A549 (cell line): Measurements from ENCODE around the gene FIBP. TPM values are rescaled to one million over a fixed set of nuclear protein-coding genes. Genes with fewer than 3 reads are reported as not detected.

Source experiments
- ATAC-seq, 2 experiments: fragments of 200-7000 bp in 1 of 2; fragments of >200 bp in 1 of 2; cut with Nextera tagmentation in 1 of 2; cut with Tn5 transposase in 1 of 2; 3 replicates each; pipeline versions ENCODE4 v1.8.0 to v1.9.1; 2018 to 2020; ENCODE audit warnings: mild to moderate bottlenecking in 1 of 2, moderate library complexity in 1 of 2
- CTCF ChIA-PET: fragments of 300-600 bp; sonication (Branson Sonifier 250); formaldehyde crosslinking; extraction: SDS; loops from one replicate; lab custom pipeline; 2021; ENCODE audit warnings: antibody characterized with exemption, inconsistent platforms; lab: Yijun Ruan, JAX
- POLR2A ChIA-PET: fragments of 350-600 bp; formaldehyde crosslinking; extraction: SDS; loops from one replicate; lab custom pipeline; 2021; ENCODE audit warnings: antibody characterized with exemption, inconsistent platforms; lab: Yijun Ruan, JAX
- DNase-seq, 2 experiments: peaks; one replicate each; pipeline versions ENCODE4 v3.0.0 to v3.0.0-alpha.2; 2011 to 2016; ENCODE audit warnings: low read depth in 1 of 2, low spot score in 1 of 2
- FAIRE-seq: peaks from 2 replicates; lab custom pipeline; 2011; peaks lifted over from hg19 to GRCh38; lab: Jason Lieb, UNC
- H3K27ac ChIP-seq, 2 experiments: fragments of >200 bp; sonication (Bioruptor Twin); formaldehyde crosslinking; 3 replicates each; pipeline ENCODE4 v1.5.1; 2016 to 2017
- H3K4me1 ChIP-seq: fragments of >200 bp; sonication (Bioruptor Twin); formaldehyde crosslinking; 3 replicates; pipeline ENCODE4 v1.6.1; 2016
- H3K4me2 ChIP-seq: fragments of >200 bp; sonication (Bioruptor Twin); formaldehyde crosslinking; 3 replicates; pipeline ENCODE4 v1.6.1; 2016
- H3K4me3 ChIP-seq: fragments of >200 bp; sonication (Bioruptor Twin); formaldehyde crosslinking; 3 replicates; pipeline ENCODE4 v1.5.1; 2016
- H3K9me3 ChIP-seq: fragments of >200 bp; sonication (Bioruptor Twin); formaldehyde crosslinking; 3 replicates; pipeline ENCODE4 v1.6.1; 2016
- BHLHE40 ChIP-seq: IDR thresholded peaks from 2 replicates; pipeline ENCODE4 v1.6.1; 2012; ENCODE audit warnings: low read depth, low read length, inconsistent platforms
- CBX2 ChIP-seq: fragments of 200-600 bp; sonication (generic); IDR thresholded peaks from 2 replicates; pipeline ENCODE4 v1.6.1; 2016; ENCODE audit warnings: low read depth, mild to moderate bottlenecking, borderline replicate concordance
- CEBPB ChIP-seq, 2 experiments: fragments of >200 bp in 1 of 2; sonication (Bioruptor Twin) in 1 of 2; formaldehyde crosslinking in 1 of 2; IDR thresholded peaks; 2 replicates each; pipeline ENCODE4 v1.6.1; 2012 to 2016
- CHD4 ChIP-seq: fragments of 200-600 bp; sonication (generic); IDR thresholded peaks from 2 replicates; pipeline ENCODE4 v1.6.1; 2016; ENCODE audit warnings: antibody characterized with exemption, mild to moderate bottlenecking, borderline replicate concordance
- EHF ChIP-seq: fragments of 250-450 bp; sonication (Bioruptor Pico); IDR thresholded peaks from 2 replicates; pipeline ENCODE4 v1.5.0; 2020; ENCODE audit warnings: mild to moderate bottlenecking
- EHMT2 ChIP-seq: fragments of 200-600 bp; sonication (generic); IDR thresholded peaks from 2 replicates; pipeline ENCODE4 v1.6.1; 2016; ENCODE audit warnings: antibody characterized with exemption, low read depth, mild to moderate bottlenecking, moderate library complexity
- EP300 ChIP-seq, 2 experiments: fragments of >200 bp; sonication (Bioruptor Twin); formaldehyde crosslinking; IDR thresholded peaks; 2 replicates in 1 of 2; 3 replicates in 1 of 2; pipeline ENCODE4 v1.6.1; 2016 to 2017
- ESRRA ChIP-seq: fragments of 150-350 bp; IDR thresholded peaks from 2 replicates; pipeline ENCODE4 v1.6.1; 2014; ENCODE audit warnings: mild to moderate bottlenecking, low read length, borderline replicate concordance
- FOSL2 ChIP-seq, 2 experiments: fragments of 450-650 bp in 1 of 2; fragments of >200 bp in 1 of 2; sonication (Bioruptor Twin) in 1 of 2; formaldehyde crosslinking; IDR thresholded peaks; 2 replicates each; pipeline versions ENCODE4 v1.5.0 to v1.6.1; 2016 to 2020; ENCODE audit warnings: mild to moderate bottlenecking in 1 of 2, moderate library complexity in 1 of 2
- GATA3 ChIP-seq: IDR thresholded peaks from 2 replicates; pipeline ENCODE4 v1.6.1; 2012; ENCODE audit warnings: borderline replicate concordance
- HOXB13 ChIP-seq: fragments of 250-450 bp; sonication (Bioruptor Pico); IDR thresholded peaks from 2 replicates; pipeline ENCODE4 v1.5.0; 2020; ENCODE audit warnings: low read depth, mild to moderate bottlenecking, moderate library complexity
- HOXB5 ChIP-seq: fragments of 250-450 bp; sonication (Bioruptor Pico); IDR thresholded peaks from 2 replicates; pipeline ENCODE4 v1.5.0; 2020; ENCODE audit warnings: mild to moderate bottlenecking, moderate library complexity
- JUN ChIP-seq, 2 experiments: fragments of >200 bp; sonication (Bioruptor Twin); formaldehyde crosslinking; IDR thresholded peaks; 2 replicates in 1 of 2; 3 replicates in 1 of 2; pipeline ENCODE4 v1.6.1; 2016 to 2017
- JUNB ChIP-seq: fragments of >200 bp; sonication (Bioruptor Twin); formaldehyde crosslinking; IDR thresholded peaks from 2 replicates; pipeline ENCODE4 v1.6.1; 2016
- KDM5A ChIP-seq: fragments of 200-600 bp; sonication (generic); IDR thresholded peaks from 2 replicates; pipeline ENCODE4 v1.6.1; 2016; ENCODE audit warnings: antibody characterized with exemption, mild to moderate bottlenecking
- MAFK ChIP-seq: fragments of 450-650 bp; IDR thresholded peaks from 2 replicates; pipeline ENCODE4 v1.6.1; 2014; ENCODE audit not compliant: partially characterized antibody
- NPAS2 ChIP-seq: fragments of 250-450 bp; sonication (Bioruptor Pico); IDR thresholded peaks from 2 replicates; pipeline ENCODE4 v1.8.0; 2022; ENCODE audit warnings: mild to moderate bottlenecking, moderate library complexity, borderline replicate concordance
- NR3C1 ChIP-seq: fragments of >200 bp; sonication (Bioruptor Twin); formaldehyde crosslinking; IDR thresholded peaks from 3 replicates; pipeline ENCODE4 v1.6.1; 2017
- RAD21 ChIP-seq, 2 experiments: fragments of >200 bp in 1 of 2; sonication (Bioruptor Twin) in 1 of 2; formaldehyde crosslinking in 1 of 2; IDR thresholded peaks in 1 of 2; conservative IDR thresholded peaks in 1 of 2; 2 replicates in 1 of 2; 3 replicates in 1 of 2; pipeline ENCODE4 v1.6.1; 2012 to 2018; ENCODE audit warnings: inconsistent platforms in 1 of 2
- RARB ChIP-seq: fragments of 250-450 bp; sonication (Bioruptor Pico); IDR thresholded peaks from 2 replicates; pipeline ENCODE4 v1.8.0; 2021; ENCODE audit warnings: mild to moderate bottlenecking, moderate library complexity
- RNF2 ChIP-seq: fragments of 200-600 bp; sonication (generic); IDR thresholded peaks from 2 replicates; pipeline ENCODE4 v1.6.1; 2016; ENCODE audit warnings: low read depth, mild to moderate bottlenecking, antibody characterized with exemption, moderate library complexity, borderline replicate concordance
- TFCP2L1 ChIP-seq: fragments of 250-450 bp; sonication (Bioruptor Pico); IDR thresholded peaks from 2 replicates; pipeline ENCODE4 v1.5.0; 2021; ENCODE audit warnings: mild to moderate bottlenecking
- TP53 ChIP-seq: fragments of 250-450 bp; sonication (Bioruptor Pico); IDR thresholded peaks from 2 replicates; pipeline ENCODE4 v1.5.0; 2021; ENCODE audit warnings: mild to moderate bottlenecking, moderate library complexity
- ZFP36 ChIP-seq: fragments of 450-650 bp; IDR thresholded peaks from 2 replicates; pipeline ENCODE4 v1.6.1; 2014; ENCODE audit warnings: borderline replicate concordance; ENCODE audit not compliant: partially characterized antibody
- ZSCAN20 ChIP-seq: fragments of 250-450 bp; sonication (Bioruptor Pico); IDR thresholded peaks from 2 replicates; pipeline ENCODE4 v1.8.0; 2022; ENCODE audit warnings: mild to moderate bottlenecking, moderate library complexity
- WGBS: methylation state at CpG from one replicate; pipeline ENCODE4 v1.1.6; 2017; ENCODE audit errors: missing lambda C conversion rate; 5-methylcytosine and 5-hydroxymethylcytosine counted together
- polyA plus RNA-seq, 4 experiments: library from polyadenylated mRNA; depleted of rRNA in 3 of 4; stranded (reverse); fragments of >200 nt; fragmentation: RNase III in 1 of 4; extraction: RNeasy Plus Mini Kit Qiagen cat#74134 plus additional on column Dnase treatment in 1 of 4; gene quantifications; 2 replicates in 3 of 4; 3 replicates in 1 of 4; pipeline ENCODE4 v1.2.3, GENCODE V29; 2011 to 2017
- TF ChIP-seq, protein P1 (sequence below): IDR thresholded peaks from 2 replicates; pipeline ENCODE4 v1.6.1; 2012
- TF ChIP-seq, protein P2 (sequence below): IDR thresholded peaks from 2 replicates; pipeline ENCODE4 v1.6.1; 2012; ENCODE audit warnings: low read depth, borderline replicate concordance
- TF ChIP-seq, protein P3 (sequence below): IDR thresholded peaks from 2 replicates; pipeline ENCODE4 v1.6.1; 2012
- TF ChIP-seq, protein P4 (sequence below): fragments of 150-350 bp; IDR thresholded peaks from 2 replicates; pipeline ENCODE4 v1.6.1; 2014; ENCODE audit warnings: low read depth, mild to moderate bottlenecking, low read length
- TF ChIP-seq, protein P5 (sequence below): fragments of 250-450 bp; sonication (Bioruptor Pico); IDR thresholded peaks from 2 replicates; pipeline ENCODE4 v1.5.0; 2021; ENCODE audit warnings: mild to moderate bottlenecking, moderate library complexity, borderline replicate concordance

FIBP gene
- polyA plus RNA-seq, 2 of the 4 experiments (the other 2 are of a cell fraction), result 60.4 to 72.2 TPM

DNA sequence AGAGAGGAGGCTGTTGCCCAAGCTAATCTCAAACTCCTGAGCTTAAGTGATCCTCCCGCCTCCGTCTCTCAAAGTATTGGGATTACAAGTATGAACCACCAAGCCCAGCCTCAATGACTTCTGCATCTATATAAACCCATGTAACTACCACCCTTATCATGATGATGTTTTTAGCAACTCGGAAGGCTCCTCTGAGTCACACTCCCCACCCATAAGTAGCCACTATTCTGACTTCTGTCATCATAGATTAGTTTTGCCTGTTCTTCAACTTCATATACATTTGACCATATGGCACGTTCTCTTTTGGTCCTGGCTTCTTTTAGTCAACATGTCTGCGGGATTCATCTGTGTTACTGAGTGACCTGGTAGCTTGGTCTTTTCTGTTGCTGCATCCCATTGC is 18.3 kb upstream of the FIBP start:
- FAIRE-seq (no peak), ATAC-seq (no peak), DNase-seq (no peak)
- CTCF ChIA-PET, result interaction anchor here (0.7 to 31.6 kb wide), 5 partner anchors 9 to 116 kb away, joined by 3 to 618 read pairs (median 3); partner anchors contain the start of genes CCDC85B, FIBP and FOSL1
- Histone ChIP-seq H3K9me3 (no peaks in the 10 kb centered on the region), H3K4me2 (no peak overlapping the region), H3K4me3 (no peak overlapping the region), H3K4me1 (peaks cover 39% of the 10 kb centered on the region), H3K27ac (no peak overlapping the region)
- WGBS, result 80% methylated on average over 5 of the region's 5 CpGs
- TF ChIP-seq, protein P1, sequence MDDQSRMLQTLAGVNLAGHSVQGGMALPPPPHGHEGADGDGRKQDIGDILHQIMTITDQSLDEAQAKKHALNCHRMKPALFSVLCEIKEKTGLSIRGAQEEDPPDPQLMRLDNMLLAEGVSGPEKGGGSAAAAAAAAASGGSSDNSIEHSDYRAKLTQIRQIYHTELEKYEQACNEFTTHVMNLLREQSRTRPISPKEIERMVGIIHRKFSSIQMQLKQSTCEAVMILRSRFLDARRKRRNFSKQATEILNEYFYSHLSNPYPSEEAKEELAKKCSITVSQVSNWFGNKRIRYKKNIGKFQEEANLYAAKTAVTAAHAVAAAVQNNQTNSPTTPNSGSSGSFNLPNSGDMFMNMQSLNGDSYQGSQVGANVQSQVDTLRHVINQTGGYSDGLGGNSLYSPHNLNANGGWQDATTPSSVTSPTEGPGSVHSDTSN, result no peak
- no peak for TF ChIP-seq HOXB5
- POLR2A ChIA-PET, result interaction anchor here (0.6 kb wide), 1 partner anchor 577 kb away, joined by 3 read pairs; no protein-coding TSS in a partner anchor

DNA sequence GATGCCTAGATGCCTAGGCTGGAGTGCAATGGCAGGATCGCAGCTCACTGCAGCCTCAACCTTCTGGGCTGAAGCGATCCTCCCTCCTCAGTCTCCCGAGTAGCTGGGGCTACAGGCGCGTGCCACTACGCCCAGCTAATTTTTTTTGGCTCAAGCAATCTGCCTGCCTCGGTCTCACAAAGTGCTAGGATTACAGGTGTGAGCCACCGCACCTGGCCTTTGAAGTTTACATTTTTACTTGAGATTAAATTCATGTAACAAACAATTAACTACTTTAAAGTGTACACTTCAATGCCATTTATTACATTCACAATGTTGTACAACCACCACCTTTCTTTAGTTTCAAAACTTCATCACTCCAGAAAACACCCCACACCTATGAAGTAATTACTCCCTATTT is 15.4 kb upstream of the FIBP start:
- WGBS, result 76% methylated on average over 8 of the region's 8 CpGs

DNA sequence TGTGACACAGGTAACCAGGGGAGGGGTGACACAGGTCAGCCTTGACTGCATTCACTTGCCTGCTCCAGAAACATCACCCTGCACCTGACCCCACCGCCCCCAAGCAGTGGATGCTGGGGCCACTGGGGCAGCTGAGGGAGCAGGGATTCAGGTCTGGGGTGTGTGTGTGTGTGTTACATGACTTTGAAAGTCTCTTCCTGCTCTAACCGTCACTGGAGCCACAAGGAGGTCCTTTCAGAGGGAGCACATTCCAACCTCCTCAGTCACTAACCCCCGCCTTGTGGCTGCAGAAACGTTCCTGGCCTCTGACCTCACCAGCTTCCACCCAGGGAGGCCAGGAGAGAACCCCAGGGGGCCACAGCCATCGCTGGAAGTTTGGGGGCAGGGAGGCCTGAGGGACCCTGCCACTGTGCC is 14.8 kb upstream of the FIBP start:
- ChIA-PET CTCF (interaction anchor here (0.6 to 31.6 kb wide), 3 partner anchors 7 to 1090 kb away, joined by 4 to 618 read pairs (median 618); partner anchors contain the start of genes C11orf68, CCDC85B, DRAP1 and FIBP), POLR2A (interaction anchor here (0.6 to 5.7 kb wide), 4 partner anchors 12 to 15 kb away, joined by 3 to 43 read pairs (median 22); partner anchors contain the start of genes CCDC85B and FIBP)
- Histone ChIP-seq H3K27ac (peak overlapping the region; percentile 69 to 87), H3K9me3 (no peaks in the 10 kb centered on the region), H3K4me3 (no peak overlapping the region), H3K4me2 (peak overlapping the region; percentile 68), H3K4me1 (peaks cover 39% of the 10 kb centered on the region)
- DNase-seq, result peak; percentile 85 to 90
- FAIRE-seq, result no peak
- 4% methylated on average over 5 of the region's 5 CpGs for WGBS
- peak; percentile 47 to 57 for ATAC-seq
- 0 out of 2 replicates have a peak, but pooled peaks have one; percentile 11 for TF ChIP-seq EHF (CRISPR knock-in tag)
- no peak for TF ChIP-seq HOXB13 (CRISPR knock-in tag)
- TF ChIP-seq HOXB5, result no peak
- no peak for TF ChIP-seq CEBPB (IDR thresholded peaks at IDR 0.05)
- TF ChIP-seq, protein P2, sequence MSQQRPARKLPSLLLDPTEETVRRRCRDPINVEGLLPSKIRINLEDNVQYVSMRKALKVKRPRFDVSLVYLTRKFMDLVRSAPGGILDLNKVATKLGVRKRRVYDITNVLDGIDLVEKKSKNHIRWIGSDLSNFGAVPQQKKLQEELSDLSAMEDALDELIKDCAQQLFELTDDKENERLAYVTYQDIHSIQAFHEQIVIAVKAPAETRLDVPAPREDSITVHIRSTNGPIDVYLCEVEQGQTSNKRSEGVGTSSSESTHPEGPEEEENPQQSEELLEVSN, result no peak
- no peak for TF ChIP-seq TFCP2L1 (CRISPR knock-in tag)
- no peak for TF ChIP-seq NPAS2
- TF ChIP-seq TP53 (CRISPR knock-in tag), result no peak
- no peak for TF ChIP-seq CHD4
- no peak for TF ChIP-seq ZFP36
- no peak for TF ChIP-seq CBX2
- no peak for TF ChIP-seq BHLHE40
- peak; percentile 45; the same call in 1 of the 2 replicates for TF ChIP-seq JUNB
- TF ChIP-seq, protein P3, sequence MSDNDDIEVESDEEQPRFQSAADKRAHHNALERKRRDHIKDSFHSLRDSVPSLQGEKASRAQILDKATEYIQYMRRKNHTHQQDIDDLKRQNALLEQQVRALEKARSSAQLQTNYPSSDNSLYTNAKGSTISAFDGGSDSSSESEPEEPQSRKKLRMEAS, result peak; percentile 37
- TF ChIP-seq EP300 (IDR thresholded peaks at IDR 0.05), result peak in 1 of 2 experiments; percentile 60; a peak in 1 of 5 replicates
- TF ChIP-seq EHMT2, result no peak

More for the DNA sequence above, 15.4 kb upstream of the FIBP start:
- DNase-seq, result no peak
- H3K9me3 ChIP-seq, result no peaks in the 10 kb centered on the region
- peaks cover 34% of the 10 kb centered on the region for H3K4me1 ChIP-seq
- TF ChIP-seq JUN (IDR thresholded peaks at IDR 0.05) (no peak), JUNB (no peak), EP300 (IDR thresholded peaks at IDR 0.05) (no peak), RNF2 (no peak), NR3C1 (no peak), KDM5A (no peak), RAD21 (conservative IDR thresholded peaks at IDR 0.05 in 1 of 2, IDR thresholded peaks at IDR 0.05 in 1 of 2) (no peak), ZSCAN20 (CRISPR knock-in tag) (no peak), FOSL2 (IDR thresholded peaks at IDR 0.05) (no peak), FOSL2 (CRISPR knock-in tag; IDR thresholded peaks at IDR 0.05) (no peak), HOXB13 (CRISPR knock-in tag) (no peak), MAFK (no peak), RARB (no peak), ESRRA (no peak), NPAS2 (no peak), GATA3 (no peak), CBX2 (no peak)
- TF ChIP-seq, protein P4, sequence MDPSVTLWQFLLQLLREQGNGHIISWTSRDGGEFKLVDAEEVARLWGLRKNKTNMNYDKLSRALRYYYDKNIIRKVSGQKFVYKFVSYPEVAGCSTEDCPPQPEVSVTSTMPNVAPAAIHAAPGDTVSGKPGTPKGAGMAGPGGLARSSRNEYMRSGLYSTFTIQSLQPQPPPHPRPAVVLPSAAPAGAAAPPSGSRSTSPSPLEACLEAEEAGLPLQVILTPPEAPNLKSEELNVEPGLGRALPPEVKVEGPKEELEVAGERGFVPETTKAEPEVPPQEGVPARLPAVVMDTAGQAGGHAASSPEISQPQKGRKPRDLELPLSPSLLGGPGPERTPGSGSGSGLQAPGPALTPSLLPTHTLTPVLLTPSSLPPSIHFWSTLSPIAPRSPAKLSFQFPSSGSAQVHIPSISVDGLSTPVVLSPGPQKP, result no peak
- TF ChIP-seq, protein P5, sequence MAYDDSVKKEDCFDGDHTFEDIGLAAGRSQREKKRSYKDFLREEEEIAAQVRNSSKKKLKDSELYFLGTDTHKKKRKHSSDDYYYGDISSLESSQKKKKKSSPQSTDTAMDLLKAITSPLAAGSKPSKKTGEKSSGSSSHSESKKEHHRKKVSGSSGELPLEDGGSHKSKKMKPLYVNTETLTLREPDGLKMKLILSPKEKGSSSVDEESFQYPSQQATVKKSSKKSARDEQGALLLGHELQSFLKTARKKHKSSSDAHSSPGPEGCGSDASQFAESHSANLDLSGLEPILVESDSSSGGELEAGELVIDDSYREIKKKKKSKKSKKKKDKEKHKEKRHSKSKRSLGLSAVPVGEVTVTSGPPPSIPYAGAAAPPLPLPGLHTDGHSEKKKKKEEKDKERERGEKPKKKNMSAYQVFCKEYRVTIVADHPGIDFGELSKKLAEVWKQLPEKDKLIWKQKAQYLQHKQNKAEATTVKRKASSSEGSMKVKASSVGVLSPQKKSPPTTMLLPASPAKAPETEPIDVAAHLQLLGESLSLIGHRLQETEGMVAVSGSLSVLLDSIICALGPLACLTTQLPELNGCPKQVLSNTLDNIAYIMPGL (CRISPR knock-in tag), result no peak
- TF ChIP-seq, protein P2, result no peak
- no peak for ATAC-seq
- FAIRE-seq, result no peak
- H3K4me2 ChIP-seq, result peak overlapping the region; percentile 68
- ChIA-PET POLR2A (interaction anchor here (1.4 to 5.7 kb wide), 2 partner anchors 12 to 15 kb away, joined by 7 to 43 read pairs; partner anchors contain the start of gene FIBP), CTCF (interaction anchor here (0.8 to 31.6 kb wide), 3 partner anchors 7 to 379 kb away, joined by 3 to 618 read pairs (median 618); partner anchors contain the start of genes C11orf68, CCDC85B, DRAP1 and FIBP)
- peak overlapping the region; percentile 69 to 87 for H3K27ac ChIP-seq
- H3K4me3 ChIP-seq, result no peak overlapping the region
